CD4-positive, alpha-beta T cell treated with Interleukin-21 for 1 hour (primary cell): ENCODE results near the gene SETD1A.
A peak's percentile ranks its signal among the peaks of the same experiment; 100 is the strongest.

ENCODE experiments used
- DNase-seq: peaks from one replicate; pipeline ENCODE4 v3.0.0-alpha.2; 2020

SETD1A gene

GRCh38 chr16:30957456-30958174, at the start of gene SETD1A:
Gene SETD1A (plus strand): TSS chr16:30957754. CDS start chr16:30958732, 978 bp downstream.
- peak; percentile 97 for DNase-seq

GRCh38 chr16:30910427-30911029, 47.0 kb upstream of the SETD1A start:
- no peak for DNase-seq

GRCh38 chr16:30912794-30913412, 44.7 kb upstream of the SETD1A start:
- no peak for DNase-seq

- no peak for DNase-seq
Measured at GRCh38 chr16:30914830-30915229, 42.7 kb upstream of the SETD1A start.

GRCh38 chr16:30918614-30919013, 38.9 kb upstream of the SETD1A start:
- no peak for DNase-seq

GRCh38 chr16:30920891-30921290, 36.7 kb upstream of the SETD1A start:
- DNase-seq, result no peak

GRCh38 chr16:30921459-30921747, 36.2 kb upstream of the SETD1A start:
- DNase-seq, result no peak

- peak; percentile 89 for DNase-seq
Measured at GRCh38 chr16:30921748-30922419, 35.7 kb upstream of the SETD1A start.

GRCh38 chr16:30922420-30922959, 35.1 kb upstream of the SETD1A start:
- DNase-seq, result peak; percentile 100

- DNase-seq, result peak; percentile 98
Measured at GRCh38 chr16:30922960-30923535, 34.5 kb upstream of the SETD1A start.

GRCh38 chr16:30923554-30924075, 33.9 kb upstream of the SETD1A start, which contains the start of gene FBXL19:
Gene FBXL19 (plus strand): TSS chr16:30923572. CDS start chr16:30925755, 2,183 bp downstream.
- DNase-seq, result peak; percentile 23

GRCh38 chr16:30924076-30924912, 33.3 kb upstream of the SETD1A start:
- DNase-seq, result no peak

GRCh38 chr16:30924913-30925631, 32.5 kb upstream of the SETD1A start:
- DNase-seq, result no peak

GRCh38 chr16:30925632-30925987, 31.9 kb upstream of the SETD1A start:
- no peak for DNase-seq

- DNase-seq, result no peak
Measured at GRCh38 chr16:30925995-30926811, 31.4 kb upstream of the SETD1A start.

- DNase-seq, result no peak
Measured at GRCh38 chr16:30926937-30927788, 30.4 kb upstream of the SETD1A start.

- DNase-seq, result peak; percentile 53
Measured at GRCh38 chr16:30927789-30928378, 29.7 kb upstream of the SETD1A start.

- no peak for DNase-seq
Measured at GRCh38 chr16:30928390-30928789, 29.2 kb upstream of the SETD1A start.

GRCh38 chr16:30929167-30929566, 28.4 kb upstream of the SETD1A start:
- no peak for DNase-seq
